22Rv1 (cell line): ENCODE data around the gene NAV1.

Experiments used
- CTCF ChIP-seq: fragments of 450-650 bp; IDR thresholded peaks from 2 replicates; pipeline ENCODE4 v1.5.1; 2017; ENCODE audit warnings: mild to moderate bottlenecking
- ZFX ChIP-seq: fragments of 450-650 bp; IDR thresholded peaks from 2 replicates; pipeline ENCODE4 v1.6.1; 2017; ENCODE audit warnings: antibody characterized with exemption, borderline replicate concordance

- no peak for TF ChIP-seq CTCF
- TF ChIP-seq ZFX: no peak
Observed at GRCh38 chr1:201510734-201511133, 28.2 kb upstream of the NAV1 start.
